B cell (primary cell): Measurements from ENCODE around the gene DPT.

ENCODE experiments used
- CTCF ChIP-seq: fragments of 200-600 bp; IDR thresholded peaks from one replicate; pipeline ENCODE4 v1.8.0; 2022; ENCODE audit warnings: antibody characterized with exemption, mild to moderate bottlenecking
- EZH2 ChIP-seq: IDR thresholded peaks from 2 replicates; pipeline ENCODE4 v1.6.1; 2012; ENCODE audit warnings: borderline replicate concordance, low read depth, mild to moderate bottlenecking, moderate library complexity, low read length; ENCODE audit not compliant: insufficient read depth, poor library complexity, severe bottlenecking

- no peak for TF ChIP-seq CTCF
- TF ChIP-seq EZH2 = no peak
Observed at GRCh38 chr1:168700575-168701268, 28.3 kb downstream of the DPT start.
